ENCODE measurements around the gene C5orf46.

C5orf46 gene

DNA sequence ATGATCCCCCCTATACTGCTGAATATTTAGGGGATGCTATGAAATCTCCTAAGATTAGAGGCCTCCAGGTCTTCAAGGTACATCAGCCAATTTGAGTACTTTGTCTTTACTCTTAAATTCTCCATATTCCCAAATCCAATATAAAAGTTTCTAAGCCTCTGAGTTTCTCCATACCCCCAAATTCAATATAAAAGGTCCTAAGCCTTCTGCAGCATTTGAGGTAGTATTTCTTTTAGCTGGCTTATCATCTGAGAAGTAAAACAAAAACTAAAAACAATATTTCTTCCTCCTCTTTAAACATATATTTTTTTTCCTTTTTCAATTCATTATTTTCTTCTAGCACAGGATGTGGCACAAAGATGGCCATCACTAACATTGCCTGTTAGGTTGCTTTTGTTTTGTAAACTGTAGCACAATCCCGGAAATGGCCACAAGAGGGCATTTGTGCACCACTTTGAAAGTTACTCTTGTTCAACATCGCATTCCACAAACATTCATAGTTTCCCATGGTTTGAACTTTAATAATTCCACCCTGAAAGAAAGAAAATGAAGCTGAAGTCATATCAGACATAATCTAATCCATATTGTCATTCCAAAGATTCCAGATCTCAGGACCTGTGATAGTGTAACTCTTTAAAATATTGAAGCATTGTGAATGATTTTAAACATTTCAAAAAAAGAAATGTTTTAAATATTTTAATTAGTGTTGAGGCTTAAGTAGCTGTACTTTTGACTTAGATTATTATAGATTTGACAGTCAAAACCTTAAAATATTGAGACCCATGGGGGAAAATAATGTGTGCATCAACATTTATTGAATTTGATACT is 48.8 kb downstream of the C5orf46 start:
- peak; percentile 52 for DNase-seq

DNA sequence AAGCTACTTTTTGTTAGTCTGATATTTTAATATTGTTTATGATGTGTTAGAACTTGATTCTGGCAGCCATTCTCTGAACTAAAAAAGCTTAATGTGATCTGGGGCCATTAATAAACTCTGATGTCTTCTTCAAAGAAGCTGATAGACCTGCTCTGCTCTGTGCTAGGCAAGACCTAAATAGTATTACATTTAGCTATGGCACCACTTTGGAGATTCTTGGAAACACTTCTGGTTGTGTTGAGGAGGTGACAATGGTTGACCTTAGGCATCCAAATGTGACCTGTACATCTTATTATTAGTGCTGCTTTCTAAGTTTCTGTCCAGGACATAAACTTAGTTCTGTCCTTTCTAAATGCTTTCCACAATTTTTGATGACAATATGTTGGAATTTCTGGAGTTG is 49.5 kb downstream of the C5orf46 start:
- DNase-seq = no peak

DNA sequence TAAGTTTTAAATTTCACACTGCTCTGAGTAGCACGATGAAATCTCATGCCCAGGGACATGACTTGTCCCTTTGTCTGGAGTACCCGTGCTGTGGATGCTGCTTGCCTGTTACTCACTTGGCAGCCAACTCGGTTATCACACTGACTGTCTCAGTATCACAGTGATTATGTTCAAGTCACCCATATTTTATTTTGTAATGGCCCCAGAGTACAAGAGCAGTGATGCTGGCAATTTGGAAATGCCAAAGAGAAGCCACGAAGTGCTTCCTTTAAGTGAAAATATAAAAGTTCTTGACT is 50.6 kb downstream of the C5orf46 start:
- no peak for DNase-seq

DNA sequence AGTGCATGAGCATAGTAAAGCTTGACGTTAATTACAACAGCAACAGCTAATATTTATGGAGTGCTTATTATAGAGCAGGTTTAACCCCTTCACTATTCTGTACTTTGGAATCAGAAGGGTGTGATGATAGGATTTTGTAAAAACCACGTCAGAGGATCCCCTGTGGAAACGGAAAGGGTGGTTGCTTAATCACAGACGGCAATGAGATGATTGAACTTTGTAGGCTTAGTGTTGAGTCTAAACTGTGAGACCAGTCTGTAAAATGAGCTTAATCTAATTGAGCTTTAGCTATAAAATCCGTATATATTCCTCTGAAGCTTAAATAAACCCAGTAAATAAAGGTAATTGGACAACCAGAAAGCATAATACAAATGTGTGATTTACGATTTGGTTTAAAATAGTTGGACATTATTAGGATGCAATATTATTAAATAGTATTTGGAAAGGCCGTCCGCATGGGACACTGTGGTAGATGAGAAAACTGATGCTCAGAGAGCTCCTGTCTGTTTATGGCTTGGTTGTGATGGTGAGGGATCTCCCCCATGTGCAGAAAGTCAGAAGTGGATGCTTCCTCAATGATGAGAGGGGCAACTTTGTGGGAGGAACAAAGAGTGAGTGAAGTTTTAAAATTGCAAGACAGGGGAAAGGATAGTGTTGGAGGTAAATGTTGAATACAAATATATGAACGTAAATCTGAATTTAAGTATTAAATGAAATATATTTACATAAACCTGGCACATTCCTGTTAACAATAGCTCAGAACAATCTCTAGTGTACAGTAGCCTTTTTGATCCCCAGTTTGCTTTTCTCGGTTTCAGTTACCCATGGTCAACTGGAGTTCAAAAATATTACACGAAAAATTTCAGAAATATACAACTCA is 51.2 kb downstream of the C5orf46 start:
- no peak for DNase-seq

DNA sequence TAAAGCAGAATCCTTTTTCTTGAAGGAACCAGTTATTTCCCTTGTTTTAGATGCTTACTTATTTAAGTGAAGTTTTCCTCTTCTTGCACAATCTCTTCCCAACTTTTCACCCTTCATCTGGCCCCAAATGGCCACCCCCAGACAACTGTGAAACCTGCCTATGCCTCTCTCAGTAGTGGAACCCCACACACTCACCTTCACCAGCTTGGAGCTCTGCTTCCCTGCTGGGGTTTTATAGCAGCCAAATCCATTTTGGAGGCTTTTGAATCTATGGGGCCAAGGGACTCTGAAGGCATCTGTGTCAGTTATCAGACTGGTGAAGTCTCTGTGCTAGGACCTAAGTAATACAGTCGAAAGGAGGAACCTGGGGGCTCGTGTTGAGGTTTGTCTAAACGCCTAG is 52.0 kb downstream of the C5orf46 start:
- no peak for DNase-seq

DNA sequence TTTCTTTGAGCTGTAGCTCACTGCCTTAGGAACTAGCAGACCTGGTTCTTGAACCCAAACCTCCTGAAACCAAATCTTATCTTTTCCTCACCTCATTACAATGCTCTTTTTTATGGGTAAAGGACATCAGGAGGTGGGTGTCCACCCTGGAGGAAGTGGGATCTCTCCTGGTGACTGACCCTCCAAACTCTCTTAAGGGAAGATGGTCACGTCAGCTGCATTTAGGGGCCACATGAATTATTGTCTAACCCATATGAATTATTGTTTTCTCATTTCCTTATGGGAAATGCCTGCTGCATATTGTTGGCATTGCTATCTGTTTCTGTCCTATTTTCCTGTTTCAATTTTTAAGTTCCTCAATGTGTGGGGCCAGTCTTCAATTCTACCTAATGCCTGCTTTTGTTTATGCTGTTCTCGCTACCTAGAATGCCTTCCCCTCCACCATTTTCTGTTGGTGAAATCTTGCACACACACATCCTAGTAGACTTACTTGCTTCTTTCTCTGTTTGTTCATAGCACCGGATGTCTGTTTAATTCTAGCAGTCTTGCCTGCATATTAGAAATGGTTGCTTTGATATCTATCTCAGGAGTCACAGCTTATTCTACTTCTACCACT is 52.9 kb downstream of the C5orf46 start:
- DNase-seq = no peak

DNA sequence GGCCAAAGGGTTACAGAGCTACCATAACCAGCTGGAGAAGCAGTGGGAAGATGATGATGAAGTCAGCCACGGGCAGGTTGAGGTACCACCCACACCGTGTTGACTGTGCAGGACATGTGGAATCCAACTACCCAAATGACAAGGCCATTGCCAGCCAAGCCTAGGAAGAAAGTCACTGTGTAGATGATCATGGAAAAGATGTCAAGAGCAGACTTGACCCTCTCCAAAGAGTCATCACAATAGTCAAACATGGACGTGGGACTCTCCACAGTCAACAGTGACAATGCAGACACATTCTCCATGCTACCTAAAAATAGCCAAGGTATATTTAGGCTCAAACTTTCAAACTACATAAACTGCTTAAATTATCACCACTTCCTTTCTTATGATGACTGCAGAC is 54.0 kb downstream of the C5orf46 start:
- no peak for DNase-seq

DNA sequence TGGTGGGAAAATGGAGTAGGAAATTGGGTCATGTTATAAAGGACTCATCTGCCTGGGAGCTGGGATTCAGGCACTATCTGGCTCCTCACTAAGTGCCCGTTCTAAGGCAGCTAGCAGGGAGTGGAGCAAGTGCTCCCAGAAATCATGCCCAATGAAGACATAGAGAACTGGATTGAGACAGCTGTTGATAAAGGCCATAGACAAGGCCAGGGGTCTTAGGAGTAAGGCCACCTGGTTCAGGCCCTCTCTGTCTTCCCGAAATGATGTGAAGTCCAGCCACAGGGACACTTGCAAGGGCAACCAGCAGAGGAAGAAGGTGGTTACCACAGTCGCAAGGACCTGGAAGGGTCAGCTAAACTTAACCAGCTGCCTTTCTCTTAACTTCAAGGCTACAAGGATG is 54.8 kb downstream of the C5orf46 start:
- no peak for DNase-seq

DNA sequence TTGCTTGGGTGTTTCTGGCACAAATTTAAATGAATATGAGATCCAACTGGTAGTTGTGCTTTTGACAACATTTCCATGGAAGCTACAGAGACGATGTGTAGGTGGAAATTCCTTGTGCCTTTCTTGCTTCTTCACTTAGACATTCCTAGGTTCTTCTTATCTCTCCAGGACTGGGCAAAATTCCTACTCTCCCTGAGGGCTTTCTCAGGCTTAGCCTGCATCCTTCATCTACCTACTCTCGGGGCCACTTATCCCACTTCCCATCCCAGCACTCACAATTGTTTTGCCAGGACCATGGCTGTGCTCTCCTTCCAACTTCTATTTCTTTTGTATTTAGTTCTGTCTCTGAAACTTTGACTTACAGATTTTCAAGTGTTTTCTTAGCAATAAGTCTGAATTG is 57.1 kb downstream of the C5orf46 start:
- no peak for DNase-seq

DNA sequence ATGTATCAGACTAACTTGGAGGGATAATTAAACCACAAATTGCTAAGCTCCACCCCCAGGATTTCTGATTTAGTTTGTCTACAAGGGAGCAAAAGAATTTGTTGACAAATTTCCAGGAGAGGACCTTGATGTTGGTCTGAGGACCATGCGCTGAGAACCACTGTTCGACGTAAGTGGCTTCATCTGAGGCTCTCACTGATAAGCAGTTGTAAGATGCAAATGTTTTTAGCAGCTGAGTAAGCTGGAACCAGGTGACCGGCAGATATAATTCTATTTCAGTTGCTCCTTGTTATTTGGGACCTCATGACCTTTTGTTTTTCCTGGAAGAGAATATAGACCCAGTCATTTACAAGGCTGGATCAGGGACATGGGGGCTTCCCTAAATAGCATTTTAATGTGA is 60.7 kb downstream of the C5orf46 start:
- DNase-seq = no peak

DNA sequence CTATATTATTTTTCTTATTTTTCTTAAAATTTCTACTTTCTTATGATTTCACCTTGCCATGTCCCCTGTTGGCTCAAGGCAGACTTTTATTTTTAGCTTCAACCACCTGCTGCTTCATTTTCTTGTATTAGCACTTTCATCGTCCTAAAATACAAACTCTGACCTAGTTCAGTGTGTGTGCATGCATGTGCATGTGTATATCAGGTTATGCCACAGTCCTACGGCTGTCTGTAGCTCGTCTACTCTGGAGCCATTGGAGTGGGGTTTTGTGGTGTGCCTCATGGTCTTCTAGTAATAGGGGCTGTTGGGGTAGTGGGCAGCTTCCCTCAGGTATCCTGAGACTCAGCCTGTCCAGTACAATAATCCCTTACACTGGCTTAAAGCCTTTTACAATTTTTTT is 61.5 kb downstream of the C5orf46 start:
- DNase-seq = no peak

DNA sequence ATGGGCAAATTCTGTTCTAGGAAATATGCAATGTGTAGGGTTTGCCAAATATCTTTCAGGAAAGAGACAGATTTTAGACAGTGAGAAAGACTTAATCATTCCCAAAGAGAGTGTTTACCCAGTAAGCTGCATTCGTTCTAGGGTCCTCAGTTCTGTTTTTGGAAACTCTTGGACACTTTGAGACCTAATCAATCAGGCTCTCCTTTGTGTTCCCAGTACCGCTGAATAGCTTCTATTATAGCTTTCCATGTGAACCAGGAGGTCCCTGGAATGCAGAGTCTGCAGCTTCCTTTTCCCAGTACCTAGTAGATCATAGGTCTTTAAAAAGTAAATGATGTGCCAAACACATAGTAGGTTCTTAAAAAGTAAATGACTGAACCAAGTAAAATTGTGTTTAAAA is 63.5 kb downstream of the C5orf46 start:
- no peak for DNase-seq
